ENCODE measurements around the gene SLC4A5. TPM values are rescaled to one million over a fixed set of nuclear protein-coding genes. Genes with fewer than 3 reads are reported as not detected.
"Not testable (repeated sequence)": the region's sequence is repeated elsewhere in the genome, so short reads cannot be mapped to it uniquely, and the experiment has no call there.

Gene SLC4A5
- total RNA-seq, 1 experiment from 2014 or later: 0.36 TPM

- DNase-seq (ENCODE audit: low spot score): no peak
Observed at GRCh38 chr2:74235041-74235440, 108.2 kb downstream of the SLC4A5 start.

- no peak for DNase-seq (ENCODE audit: low spot score)
Observed at GRCh38 chr2:74233648-74234047, 109.6 kb downstream of the SLC4A5 start.

GRCh38 chr2:74232426-74232825, 110.8 kb downstream of the SLC4A5 start:
- no peak for DNase-seq (ENCODE audit: low spot score)

- DNase-seq (ENCODE audit: low spot score): not testable (repeated sequence)
Observed at GRCh38 chr2:74229865-74230264, 113.4 kb downstream of the SLC4A5 start.

GRCh38 chr2:74228772-74229171, 114.4 kb downstream of the SLC4A5 start:
- DNase-seq (ENCODE audit: low spot score): no peak

- no peak for DNase-seq (ENCODE audit: low spot score)
Observed at GRCh38 chr2:74227646-74228045, 115.6 kb downstream of the SLC4A5 start.

GRCh38 chr2:74226648-74227213, 116.5 kb downstream of the SLC4A5 start:
- peak; percentile 84 for DNase-seq (ENCODE audit: low spot score)

GRCh38 chr2:74225698-74226459, 117.3 kb downstream of the SLC4A5 start:
- DNase-seq (ENCODE audit: low spot score): peak; percentile 15

- DNase-seq (ENCODE audit: low spot score): no peak
Observed at GRCh38 chr2:74223941-74224770, 119.1 kb downstream of the SLC4A5 start.

GRCh38 chr2:74222300-74222650, 120.9 kb downstream of the SLC4A5 start:
- DNase-seq (ENCODE audit: low spot score): no peak

- DNase-seq (ENCODE audit: low spot score): no peak
Observed at GRCh38 chr2:74221604-74222299, 121.5 kb downstream of the SLC4A5 start.

GRCh38 chr2:74221091-74221490, 122.1 kb downstream of the SLC4A5 start:
- DNase-seq (ENCODE audit: low spot score): no peak

- DNase-seq (ENCODE audit: low spot score): no peak
Observed at GRCh38 chr2:74219846-74220486, 123.2 kb downstream of the SLC4A5 start.

- no peak for DNase-seq (ENCODE audit: low spot score)
Observed at GRCh38 chr2:74216642-74217041, 126.6 kb downstream of the SLC4A5 start.

GRCh38 chr2:74215771-74216170, 127.4 kb downstream of the SLC4A5 start:
- DNase-seq (ENCODE audit: low spot score): not testable (repeated sequence)

- no peak for DNase-seq (ENCODE audit: low spot score)
Observed at GRCh38 chr2:74212702-74213410, 130.4 kb downstream of the SLC4A5 start.

- DNase-seq (ENCODE audit: low spot score): no peak
Observed at GRCh38 chr2:74206180-74206688, 137.0 kb downstream of the SLC4A5 start.

- peak; percentile 45 for DNase-seq (ENCODE audit: low spot score)
Observed at GRCh38 chr2:74205596-74205995, 137.6 kb downstream of the SLC4A5 start.

GRCh38 chr2:74205113-74205512, 138.1 kb downstream of the SLC4A5 start:
- no peak for DNase-seq (ENCODE audit: low spot score)

- no peak for DNase-seq (ENCODE audit: low spot score)
Observed at GRCh38 chr2:74204436-74204835, 138.8 kb downstream of the SLC4A5 start.

- no peak for DNase-seq (ENCODE audit: low spot score)
Observed at GRCh38 chr2:74201596-74201995, 141.6 kb downstream of the SLC4A5 start.
